ENCODE measurements around the gene IGDCC3. TPM values are rescaled to one million over a fixed set of nuclear protein-coding genes. Genes with fewer than 3 reads are reported as not detected.

IGDCC3 gene
- total RNA-seq, 2 experiments from 2014 or later = not detected

DNA sequence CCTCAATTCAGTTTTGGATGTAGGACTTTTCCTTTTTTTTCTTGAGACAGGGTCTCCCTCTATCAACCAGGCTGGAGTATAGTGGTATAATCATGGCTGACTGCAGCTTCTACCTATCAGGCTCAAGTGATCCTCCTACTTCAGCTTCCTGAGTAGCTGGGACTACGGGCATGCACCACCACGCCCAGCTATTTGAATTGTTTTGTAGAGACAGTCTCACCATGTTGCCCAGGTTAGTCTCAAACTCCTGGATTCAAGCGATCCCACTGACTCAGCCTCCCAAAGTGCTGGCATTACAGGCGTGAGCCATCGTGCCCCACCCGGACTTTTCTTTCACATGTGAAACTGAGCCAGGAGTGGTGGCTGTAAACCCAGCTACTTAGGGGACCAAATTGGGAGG lies 69.8 kb downstream of the IGDCC3 start:
- H3K4me3 Mint-ChIP-seq = no peak overlapping the region
- POLR2A ChIA-PET = interaction anchor here (0.7 to 1.4 kb wide), 3 partner anchors 10 to 21 kb away, joined by 3 to 5 read pairs (median 3); partner anchors contain the start of gene PARP16
- H3K27ac Mint-ChIP-seq = no peak overlapping the region
- H3K27me3 Mint-ChIP-seq = peaks cover 2% of the 10 kb centered on the region
- CTCF ChIA-PET = no interaction called here
- no peak for DNase-seq
- H3K36me3 Mint-ChIP-seq (ENCODE audit: low read depth) = no peaks in the 10 kb centered on the region
- H3K4me1 Mint-ChIP-seq = peaks cover 27% of the 10 kb centered on the region
- H3K9me3 Mint-ChIP-seq = no peaks in the 10 kb centered on the region

DNA sequence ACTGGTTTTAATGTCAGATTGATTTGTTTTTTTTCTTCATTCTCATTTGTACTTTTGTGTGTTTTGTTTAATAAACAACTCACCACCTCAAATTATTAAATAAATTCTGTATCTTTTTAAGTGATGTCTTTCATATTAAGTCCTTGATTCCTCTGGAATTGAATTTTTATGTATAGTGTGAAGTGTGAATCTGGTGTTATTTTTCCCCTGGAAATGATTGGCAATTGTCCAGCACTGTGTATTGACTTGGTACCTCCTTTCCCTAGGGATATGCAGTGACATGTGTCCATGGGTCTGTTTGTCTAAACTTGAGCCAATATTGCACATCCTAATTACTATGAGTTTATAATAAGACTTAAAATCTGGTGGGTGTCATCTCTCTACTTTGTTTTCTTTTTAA lies 71.3 kb downstream of the IGDCC3 start:
- Mint-ChIP-seq H3K27me3 (peaks cover 2% of the 10 kb centered on the region), H3K27ac (no peak overlapping the region), H3K9me3 (no peaks in the 10 kb centered on the region), H3K4me1 (peaks cover 29% of the 10 kb centered on the region), H3K36me3 (ENCODE audit: low read depth) (no peaks in the 10 kb centered on the region), H3K4me3 (no peak overlapping the region)
- ChIA-PET CTCF (interaction anchor here (1.0 to 2.3 kb wide), 4 partner anchors 9 to 79 kb away, joined by 3 to 9 read pairs (median 7); partner anchors contain the start of gene PARP16), POLR2A (interaction anchor here (0.7 to 5.1 kb wide), 7 partner anchors 8 to 1199 kb away, joined by 4 to 166 read pairs (median 24); partner anchors contain the start of genes CLPX, PARP16, RAB11A and ZWILCH)
- no peak for DNase-seq

DNA sequence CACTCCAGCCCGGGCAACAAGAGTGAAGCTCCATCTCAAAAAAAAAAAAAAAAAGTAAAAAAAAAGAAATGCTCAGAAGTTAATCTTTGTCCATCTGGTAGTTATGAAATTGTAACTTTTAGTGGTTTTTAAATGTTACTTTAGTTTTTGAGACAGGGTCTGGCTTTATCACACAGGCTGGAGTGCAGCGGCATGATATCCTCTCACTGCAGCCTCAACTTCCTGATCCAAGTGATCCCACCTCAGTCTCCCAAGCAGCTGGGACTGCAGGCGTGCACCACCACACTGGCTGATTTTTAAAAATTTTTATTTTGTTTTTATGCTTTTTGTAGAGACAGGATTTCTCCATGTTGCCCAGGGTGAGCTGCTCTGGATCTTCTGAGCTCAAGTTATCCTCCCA lies 72.0 kb downstream of the IGDCC3 start:
- Mint-ChIP-seq H3K4me3 (no peak overlapping the region), H3K9me3 (no peaks in the 10 kb centered on the region), H3K27ac (peak overlapping the region; percentile 90), H3K36me3 (ENCODE audit: low read depth) (no peaks in the 10 kb centered on the region), H3K4me1 (peaks cover 29% of the 10 kb centered on the region), H3K27me3 (peaks cover 2% of the 10 kb centered on the region)
- CTCF ChIA-PET = interaction anchor here (1.0 to 2.3 kb wide), 4 partner anchors 8 to 80 kb away, joined by 3 to 9 read pairs (median 7); partner anchors contain the start of gene PARP16
- DNase-seq = no peak
- POLR2A ChIA-PET = interaction anchor here (0.7 to 5.1 kb wide), 16 partner anchors 9 to 1200 kb away, joined by 3 to 166 read pairs (median 12); partner anchors contain the start of genes CLPX, IGDCC3, IGDCC4 and PARP16

DNA sequence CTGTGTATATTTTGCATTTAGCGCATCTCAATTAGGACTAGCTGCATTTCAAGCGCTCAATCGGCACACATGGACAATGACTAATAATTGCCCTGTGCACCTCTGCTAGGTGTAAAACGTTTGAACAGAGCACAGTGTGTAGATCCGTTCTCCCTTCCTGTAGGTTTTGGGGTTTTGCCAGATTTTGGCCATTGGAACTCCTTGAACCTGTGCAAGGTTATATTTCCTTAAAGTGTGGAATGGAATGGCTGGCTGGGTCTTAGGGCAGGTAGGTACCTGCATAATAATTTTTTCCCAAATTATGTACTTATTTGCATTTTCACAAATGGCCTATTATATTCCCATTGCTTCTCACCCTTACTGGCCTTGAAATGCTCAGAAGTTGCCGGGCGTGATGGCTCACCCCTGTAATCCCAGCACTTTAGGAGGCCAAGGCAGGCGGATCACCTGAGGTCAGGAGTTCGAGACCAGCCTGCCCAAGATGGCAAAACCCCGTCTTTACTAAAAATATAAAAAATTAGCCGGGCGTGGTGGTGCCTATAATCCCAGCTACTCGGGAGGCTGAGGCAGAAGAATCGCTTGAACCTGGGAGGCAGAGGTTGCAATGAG lies 72.5 kb downstream of the IGDCC3 start:
- DNase-seq = peak; percentile 31
- Mint-ChIP-seq H3K27ac (peak overlapping the region; percentile 90), H3K27me3 (peaks cover 2% of the 10 kb centered on the region), H3K9me3 (no peaks in the 10 kb centered on the region), H3K4me1 (peaks cover 34% of the 10 kb centered on the region), H3K4me3 (peak overlapping the region; percentile 94), H3K36me3 (ENCODE audit: low read depth) (peaks cover 4% of the 10 kb centered on the region)
- ChIA-PET POLR2A (interaction anchor here (0.5 to 5.1 kb wide), 94 partner anchors 9 to 1802 kb away, joined by 3 to 166 read pairs (median 4); partner anchors contain the start of genes CLPX, DENND4A, DPP8 and HACD3), CTCF (interaction anchor here (0.5 to 2.3 kb wide), 9 partner anchors 8 to 570 kb away, joined by 3 to 9 read pairs (median 4); partner anchors contain the start of gene PARP16)

DNA sequence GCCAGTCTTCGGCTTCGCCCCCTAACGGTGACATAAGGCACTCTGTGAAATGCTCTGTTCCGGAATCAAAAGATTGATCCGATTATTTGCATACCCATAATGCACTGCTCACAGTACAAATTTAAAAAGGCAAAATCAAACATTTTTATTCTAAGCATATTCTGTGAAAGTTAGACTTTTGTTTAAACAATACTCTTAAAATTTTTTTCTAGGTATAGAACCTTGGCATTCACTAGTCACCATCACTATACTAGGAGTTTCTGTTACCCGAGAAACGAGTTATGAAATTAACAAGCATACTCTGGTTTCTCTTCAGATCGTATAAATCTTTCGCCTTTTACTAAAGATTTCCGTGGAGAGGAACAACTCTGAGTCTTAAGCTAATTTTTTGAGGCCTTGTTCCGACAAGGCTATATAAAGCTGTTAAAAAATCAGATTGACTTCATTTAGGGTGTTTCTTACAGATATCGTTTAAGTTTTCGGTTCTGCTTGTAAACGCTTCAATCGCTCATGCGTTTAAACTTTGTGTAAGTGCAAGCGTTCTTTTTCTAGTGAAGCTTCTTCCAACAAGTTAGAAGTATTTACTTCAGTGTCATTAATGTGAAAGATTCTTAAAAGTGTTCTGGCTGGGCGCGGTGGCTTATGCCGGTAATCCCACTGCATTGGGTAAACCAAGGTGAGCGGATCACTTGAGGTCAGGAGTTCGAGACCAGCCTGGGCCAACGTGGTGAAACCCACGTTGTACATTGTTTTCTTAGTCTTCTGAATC lies 73.2 kb downstream of the IGDCC3 start, which contains the start of gene RNU5B-1:
RNU5B-1 (plus strand) TSS at position 297 of the 769 bp plus-strand sequence.
- peaks cover 2% of the 10 kb centered on the region for H3K27me3 Mint-ChIP-seq
- peak within 1 kb of the TSS; percentile 90 for H3K27ac Mint-ChIP-seq
- DNase-seq = peak; percentile 86
- H3K4me1 Mint-ChIP-seq = peaks cover 37% of the 10 kb centered on the region
- ChIA-PET CTCF (interaction anchor here (0.5 to 2.3 kb wide), 7 partner anchors 14 to 569 kb away, joined by 3 to 9 read pairs (median 4); partner anchors contain the start of gene PARP16), POLR2A (interaction anchor here (0.5 to 5.1 kb wide), 97 partner anchors 9 to 1801 kb away, joined by 3 to 166 read pairs (median 4); partner anchors contain the start of genes CLPX, DENND4A, DPP8 and HACD3)
- H3K9me3 Mint-ChIP-seq = no peaks in the 10 kb centered on the region
- H3K36me3 Mint-ChIP-seq (ENCODE audit: low read depth) = peaks cover 5% of the 10 kb centered on the region
- H3K4me3 Mint-ChIP-seq = peak within 1 kb of the TSS; percentile 94

DNA sequence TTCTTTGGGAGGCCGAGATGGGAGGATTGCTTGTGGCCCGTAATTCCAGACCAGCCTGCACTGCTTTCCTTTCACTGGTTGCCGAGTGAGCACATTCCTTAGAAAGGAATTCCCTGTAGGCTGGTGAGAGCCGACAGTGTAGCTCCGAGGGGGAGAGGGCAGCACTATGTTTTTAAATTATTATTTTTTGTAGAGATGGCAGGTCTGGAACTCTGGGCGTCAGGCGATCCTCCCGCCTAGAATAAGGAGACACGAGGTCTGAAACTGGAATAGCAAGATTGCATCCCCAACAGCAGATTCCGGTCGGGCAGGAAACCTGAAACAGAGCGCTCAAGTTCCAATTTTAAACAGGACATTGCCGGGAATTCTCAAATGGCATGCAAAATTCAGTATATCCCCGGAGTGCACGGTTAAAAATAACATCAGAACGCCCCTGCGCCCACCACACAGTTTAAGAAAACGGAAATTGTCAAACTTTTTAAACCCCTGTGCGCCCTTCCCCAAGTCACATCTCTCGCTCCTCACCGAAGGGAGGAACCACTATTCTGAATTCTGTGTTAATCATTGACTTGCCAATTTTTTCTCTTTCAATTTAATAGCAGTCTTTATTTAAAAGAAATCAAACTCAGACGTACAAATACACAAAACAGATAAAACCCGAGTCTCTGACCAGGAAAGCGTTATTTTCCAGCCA lies 74.0 kb downstream of the IGDCC3 start:
- DNase-seq = peak; percentile 33
- Mint-ChIP-seq H3K4me3 (peak overlapping the region; percentile 94), H3K4me1 (peaks cover 37% of the 10 kb centered on the region), H3K36me3 (ENCODE audit: low read depth) (peaks cover 5% of the 10 kb centered on the region), H3K27ac (peak overlapping the region; percentile 90), H3K27me3 (peaks cover 2% of the 10 kb centered on the region), H3K9me3 (no peaks in the 10 kb centered on the region)
- CTCF ChIA-PET = interaction anchor here (1.0 to 2.3 kb wide), 3 partner anchors 17 to 81 kb away, joined by 3 to 9 read pairs (median 6); partner anchors contain the start of gene PARP16
- POLR2A ChIA-PET = interaction anchor here (0.7 to 5.1 kb wide), 51 partner anchors 8 to 1801 kb away, joined by 3 to 166 read pairs (median 5); partner anchors contain the start of genes CLPX, DENND4A, DPP8 and HACD3

DNA sequence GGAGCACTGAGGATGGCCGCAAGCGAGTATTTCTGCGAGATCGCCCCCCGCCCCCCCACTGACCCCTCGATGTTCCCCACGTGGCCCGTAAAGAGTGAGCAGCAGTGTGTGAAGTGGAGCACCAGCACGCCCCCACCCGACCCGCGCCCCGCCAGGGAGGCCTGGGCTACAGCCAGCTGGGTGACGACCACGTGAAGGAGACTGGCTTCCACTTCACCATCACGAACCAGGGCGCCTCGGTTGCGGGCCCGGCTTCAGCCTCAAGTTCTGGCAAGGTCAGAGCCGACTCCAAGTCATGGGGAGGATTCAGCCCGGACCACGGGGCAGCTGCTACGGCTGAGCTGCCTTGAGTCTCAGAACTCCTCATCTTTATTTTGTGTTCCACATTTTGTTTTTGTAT lies 75.7 kb downstream of the IGDCC3 start:
- CTCF ChIA-PET = no interaction called here
- H3K4me1 Mint-ChIP-seq = peaks cover 48% of the 10 kb centered on the region
- peaks cover 5% of the 10 kb centered on the region for H3K36me3 Mint-ChIP-seq (ENCODE audit: low read depth)
- H3K27me3 Mint-ChIP-seq = peaks cover 2% of the 10 kb centered on the region
- H3K27ac Mint-ChIP-seq = no peak overlapping the region
- DNase-seq = no peak
- H3K4me3 Mint-ChIP-seq = no peak overlapping the region
- POLR2A ChIA-PET = interaction anchor here (5.1 kb wide), 1 partner anchor 16 kb away, joined by 166 read pairs; the partner anchor contains the start of gene PARP16
- no peaks in the 10 kb centered on the region for H3K9me3 Mint-ChIP-seq

DNA sequence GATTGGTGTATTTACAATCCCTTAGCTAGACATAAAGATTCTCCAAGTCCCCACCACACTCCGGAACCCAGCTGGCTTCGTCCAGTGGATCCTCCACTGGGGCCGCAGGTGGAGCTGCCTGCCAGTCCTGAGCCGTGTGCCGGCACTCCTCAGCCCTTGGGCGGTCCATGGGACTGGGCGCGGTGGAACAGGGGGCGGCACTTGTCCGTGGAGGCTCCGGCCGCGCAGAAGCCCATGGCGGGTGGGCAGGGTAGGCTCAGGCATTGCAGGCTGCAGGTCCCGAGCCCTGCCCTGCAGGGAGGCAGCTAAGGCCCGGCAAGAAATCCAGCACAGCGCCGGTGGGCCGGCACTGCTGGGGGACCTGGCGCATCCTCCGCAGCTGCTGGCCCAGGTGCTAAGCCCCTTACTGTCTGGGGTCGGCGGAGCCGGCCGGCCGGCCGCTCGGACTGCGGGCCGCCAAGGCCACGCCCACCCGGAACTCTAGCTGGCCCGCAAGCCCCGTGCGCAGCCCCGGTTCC lies 76.8 kb downstream of the IGDCC3 start:
- POLR2A ChIA-PET = interaction anchor here (0.6 to 7.2 kb wide), 8 partner anchors 9 to 464 kb away, joined by 3 to 112 read pairs (median 4); partner anchors contain the start of genes CLPX and PARP16
- Mint-ChIP-seq H3K36me3 (ENCODE audit: low read depth) (peaks cover 9% of the 10 kb centered on the region), H3K4me1 (peaks cover 46% of the 10 kb centered on the region), H3K27me3 (no peaks in the 10 kb centered on the region), H3K4me3 (no peak overlapping the region), H3K27ac (no peak overlapping the region), H3K9me3 (no peaks in the 10 kb centered on the region)
- no peak for DNase-seq
- CTCF ChIA-PET = interaction anchor here (0.7 to 1.9 kb wide), 2 partner anchors 15 to 116 kb away, joined by 3 to 15 read pairs; partner anchors contain the start of genes CLPX and PARP16

DNA sequence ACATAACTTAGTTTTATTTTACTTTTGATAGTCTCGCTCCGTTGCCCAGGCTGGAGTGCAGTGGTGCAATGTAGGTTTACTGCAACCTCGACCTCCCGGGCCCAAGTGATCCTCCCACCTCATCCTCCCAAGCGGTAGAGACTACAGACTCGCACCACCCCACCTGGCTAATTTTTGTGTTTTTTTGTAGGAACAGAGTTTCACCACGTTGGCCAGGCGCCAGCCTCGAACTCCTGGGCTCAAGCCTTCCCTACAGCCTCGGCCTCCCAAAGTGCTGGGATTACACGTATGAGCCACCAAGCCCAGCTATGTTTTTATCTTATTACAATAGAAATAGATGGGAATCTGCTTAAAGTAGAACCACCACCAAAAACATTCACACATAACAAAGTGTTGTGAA lies 79.1 kb downstream of the IGDCC3 start:
- Mint-ChIP-seq H3K27ac (peak overlapping the region; percentile 85), H3K9me3 (no peaks in the 10 kb centered on the region)

DNA sequence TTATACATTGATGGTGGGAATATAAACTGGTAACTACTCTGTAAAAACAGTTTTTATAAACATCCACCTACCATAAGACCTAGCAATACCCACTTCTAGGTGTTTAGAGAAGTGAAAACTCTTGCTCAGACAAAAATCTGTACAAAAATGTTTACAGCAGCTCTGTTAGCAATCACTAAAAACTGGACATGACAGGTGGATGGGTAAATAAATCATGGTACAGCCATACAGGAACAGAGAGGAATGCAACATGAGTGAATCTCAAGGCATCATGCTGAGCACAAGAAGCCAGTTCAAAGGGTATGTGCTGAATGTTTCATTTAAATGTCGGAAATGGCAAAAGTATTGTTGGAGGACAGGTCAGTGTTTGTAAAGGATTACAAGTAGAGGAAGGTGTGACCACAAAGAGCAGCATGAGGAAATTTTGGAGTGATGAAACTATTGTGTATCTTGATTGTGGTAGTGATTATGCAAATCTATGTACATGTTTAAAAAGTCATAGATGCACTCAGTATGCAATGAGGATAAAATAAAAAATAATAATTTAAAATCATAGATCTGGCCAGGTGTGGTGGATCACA lies 84.8 kb downstream of the IGDCC3 start:
- Mint-ChIP-seq H3K27me3 (no peaks in the 10 kb centered on the region), H3K4me3 (no peak overlapping the region), H3K27ac (peak overlapping the region; percentile 69), H3K4me1 (peaks cover 38% of the 10 kb centered on the region), H3K36me3 (ENCODE audit: low read depth) (peaks cover 5% of the 10 kb centered on the region), H3K9me3 (no peaks in the 10 kb centered on the region)
- DNase-seq = no peak
- ChIA-PET POLR2A (interaction anchor here (1.1 to 2.0 kb wide), 3 partner anchors 12 to 399 kb away, joined by 3 to 25 read pairs (median 3); partner anchors contain the start of genes CLPX and RNU5B-1), CTCF (no interaction called here)

More for the DNA sequence above, 79.1 kb downstream of the IGDCC3 start:
- POLR2A ChIA-PET = interaction anchor here (1.4 to 7.2 kb wide), 4 partner anchors 13 to 167 kb away, joined by 3 to 112 read pairs (median 20); partner anchors contain the start of genes CLPX, PARP16 and PDCD7
- H3K36me3 Mint-ChIP-seq (ENCODE audit: low read depth) = peaks cover 9% of the 10 kb centered on the region
- peaks cover 41% of the 10 kb centered on the region for H3K4me1 Mint-ChIP-seq
- CTCF ChIA-PET = interaction anchor here (0.9 to 2.9 kb wide), 3 partner anchors 13 to 265 kb away, joined by 3 to 29 read pairs (median 6); partner anchors contain the start of gene PARP16
- no peaks in the 10 kb centered on the region for H3K27me3 Mint-ChIP-seq
- no peak for DNase-seq
- H3K4me3 Mint-ChIP-seq = peak overlapping the region; percentile 80

DNA sequence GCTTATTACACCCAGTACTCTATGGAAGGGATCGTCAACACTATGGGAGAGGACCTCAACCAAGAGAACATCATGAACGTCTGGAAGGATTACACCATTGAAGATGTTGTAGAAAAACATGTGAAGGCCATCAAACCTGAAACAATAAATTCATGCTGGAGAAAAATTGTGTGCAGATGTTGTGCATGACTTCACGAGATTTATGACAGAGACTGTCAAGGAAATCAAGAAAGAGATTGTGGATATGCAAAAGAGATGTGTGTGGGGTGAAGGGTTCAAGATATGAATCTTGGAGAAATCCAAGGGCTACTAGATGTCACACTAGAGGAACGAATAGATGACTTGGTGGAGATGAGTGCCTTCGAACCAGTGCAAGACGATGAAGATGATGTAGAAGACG lies 87.6 kb downstream of the IGDCC3 start:
- Mint-ChIP-seq H3K27me3 (no peaks in the 10 kb centered on the region), H3K27ac (no peak overlapping the region), H3K4me3 (no peak overlapping the region), H3K4me1 (peaks cover 43% of the 10 kb centered on the region), H3K36me3 (ENCODE audit: low read depth) (peaks cover 3% of the 10 kb centered on the region), H3K9me3 (no peaks in the 10 kb centered on the region)
- CTCF ChIA-PET = no interaction called here
- POLR2A ChIA-PET = interaction anchor here (3.3 kb wide), 1 partner anchor 15 kb away, joined by 24 read pairs; the partner anchor contains the start of gene RNU5B-1
- DNase-seq = no peak
